Thyroid gland (tissue), 4 donors: ENCODE results near the gene GCSAM. TPM values are rescaled to one million over a fixed set of nuclear protein-coding genes. Genes with fewer than 3 reads are reported as not detected.

Experiments used
- DNase-seq, 2 donors: peaks; one replicate each; pipeline ENCODE4 v3.0.0-alpha.2; 2019
- H3K27ac ChIP-seq, 3 donors: fragments of 200-600 bp; sonication (generic); 1 replicate in 2 of 3; 2 replicates in 1 of 3; pipeline ENCODE4 v1.5.1; 2016 to 2019; ENCODE audit warnings: mild to moderate bottlenecking in 1 of 3, moderate library complexity in 1 of 3
- H3K27me3 ChIP-seq: fragments of 200-600 bp; sonication (generic); one replicate; pipeline ENCODE4 v1.5.1; 2019
- H3K36me3 ChIP-seq, 2 donors: fragments of 200-600 bp; sonication (generic); one replicate each; pipeline ENCODE4 v1.5.1; 2016 to 2019
- H3K4me1 ChIP-seq, 2 donors: fragments of 200-600 bp; sonication (generic); one replicate each; pipeline ENCODE4 v1.5.1; 2017 to 2019
- H3K4me3 ChIP-seq, 3 donors: fragments of 200-600 bp; sonication (generic); replicated peaks in 1 of 3; 1 replicate in 2 of 3; 2 replicates in 1 of 3; pipeline ENCODE4 v1.5.1; 2016; ENCODE audit warnings: mild to moderate bottlenecking in 1 of 3
- H3K9me3 ChIP-seq: fragments of 200-600 bp; sonication (generic); one replicate; pipeline ENCODE4 v1.5.1; 2017
- CTCF ChIP-seq, 6 experiments: fragments of 200-600 bp in 3 of 6; fragments of 450-650 bp in 3 of 6; sonication (generic) in 3 of 6; IDR thresholded peaks; one replicate each; pipeline ENCODE4 v1.5.1; 2016 to 2019; ENCODE audit warnings: antibody characterized with exemption in 6 of 6, mild to moderate bottlenecking in 2 of 6, inconsistent platforms in 1 of 6, moderate library complexity in 1 of 6
- POLR2A ChIP-seq, 2 donors: fragments of 450-650 bp; IDR thresholded peaks; one replicate each; pipeline ENCODE4 v1.6.1; 2017; ENCODE audit warnings: antibody characterized with exemption in 2 of 2, mild to moderate bottlenecking in 2 of 2, moderate library complexity in 1 of 2
- WGBS, 2 donors: methylation state at CpG; one replicate each; pipeline ENCODE4 v1.1.5; 2017; 5-methylcytosine and 5-hydroxymethylcytosine counted together
- intact Hi-C: fragments of 100-400 bp; cut with DNase I; formaldehyde crosslinking; loops from one replicate; pipeline ENCODE4 v1.15.1; 2023
- total RNA-seq, 4 donors: library from RNA; depleted of rRNA; stranded (reverse); fragments of >200 nt; gene quantifications; one replicate each; pipeline ENCODE4 v1.2.3, GENCODE V29; 2016

Gene GCSAM
- total RNA-seq, 4 donors from 2014 or later: 0.33 to 0.40 TPM; not detected in 2

DNA sequence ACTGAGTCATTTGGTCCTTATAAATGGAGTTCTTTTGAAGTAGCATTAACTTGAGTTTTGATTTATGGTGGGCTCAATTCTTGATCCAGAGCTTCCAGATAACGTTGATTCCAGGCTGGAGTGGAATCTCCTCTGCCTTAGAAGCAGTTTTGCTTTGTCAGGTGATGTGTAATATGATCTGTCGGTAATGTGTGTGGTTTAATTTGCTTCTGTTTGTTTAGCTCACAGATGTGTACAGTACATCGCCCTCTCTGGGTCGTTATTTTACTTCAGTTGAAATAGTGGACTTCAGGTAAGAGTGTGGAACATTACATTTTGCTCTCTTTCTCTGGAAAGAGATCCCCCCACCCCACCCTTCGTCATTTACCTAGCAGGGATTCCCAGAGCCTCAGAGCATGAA lies 23.7 kb downstream of the GCSAM start:
- intact Hi-C loops: no loop called here
- TF ChIP-seq CTCF (IDR thresholded peaks at IDR 0.05): no peak
- no peak for TF ChIP-seq POLR2A (IDR thresholded peaks at IDR 0.05)
- 48 to 59% methylated on average over 5 of the region's 5 CpGs for WGBS, 2 donors
- DNase-seq: no peak
- no peaks in the 10 kb centered on the region for H3K36me3 ChIP-seq
- peaks cover 0 to 14% of the 10 kb centered on the region in 2 donors for H3K4me1 ChIP-seq
- no peaks in the 10 kb centered on the region for H3K27me3 ChIP-seq
- peak overlapping the region in 1 of 3 donors; percentile 2 for H3K27ac ChIP-seq
- no peaks in the 10 kb centered on the region for H3K9me3 ChIP-seq
- no peak overlapping the region for H3K4me3 ChIP-seq

GRCh38 chr3:112104774-112105173 lies 28.3 kb downstream of the GCSAM start:
- no peaks in the 10 kb centered on the region for H3K9me3 ChIP-seq
- no peak for DNase-seq
- H3K36me3 ChIP-seq: peaks cover 0 to 14% of the 10 kb centered on the region in 2 donors
- WGBS, 2 donors: 62 to 72% methylated on average over 2 of the region's 2 CpGs
- peaks cover 0 to 14% of the 10 kb centered on the region in 2 donors for H3K4me1 ChIP-seq
- no peaks in the 10 kb centered on the region for H3K27me3 ChIP-seq
- no peak overlapping the region for H3K4me3 ChIP-seq
- no peak for TF ChIP-seq POLR2A (IDR thresholded peaks at IDR 0.05)
- no peak for TF ChIP-seq CTCF (IDR thresholded peaks at IDR 0.05)
- no peak overlapping the region for H3K27ac ChIP-seq
- intact Hi-C loops: no loop called here

GRCh38 chr3:112101916-112102315 lies 31.1 kb downstream of the GCSAM start:
- Histone ChIP-seq H3K27me3 (no peaks in the 10 kb centered on the region), H3K4me1 (peaks cover 0 to 22% of the 10 kb centered on the region in 2 donors), H3K36me3 (peaks cover 0 to 14% of the 10 kb centered on the region in 2 donors), H3K9me3 (no peaks in the 10 kb centered on the region), H3K27ac (no peak overlapping the region), H3K4me3 (no peak overlapping the region)
- TF ChIP-seq CTCF (IDR thresholded peaks at IDR 0.05): no peak
- no peak for TF ChIP-seq POLR2A (IDR thresholded peaks at IDR 0.05)
- WGBS, 2 donors: 87 to 88% methylated on average over 2 of the region's 2 CpGs
- no peak for DNase-seq
- intact Hi-C loops: no loop called here

DNA sequence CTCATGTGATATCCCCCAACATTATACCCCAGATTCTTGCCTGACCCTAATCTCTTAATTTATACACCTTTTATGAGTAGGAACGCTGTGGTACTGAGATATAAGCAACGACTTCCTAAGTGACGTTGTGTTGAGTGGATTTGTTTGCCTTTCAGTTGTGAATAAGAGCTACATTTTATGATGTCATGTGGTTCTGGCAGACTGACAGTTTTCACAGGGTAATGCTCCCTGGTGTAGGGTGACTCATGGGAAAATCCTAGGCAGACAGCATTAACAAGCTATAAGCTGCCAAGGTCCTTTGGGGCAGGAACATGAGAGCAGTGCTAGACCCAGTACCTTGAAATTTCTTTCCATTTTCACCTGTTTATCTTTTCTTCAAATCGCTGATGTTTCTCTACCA lies 35.7 kb downstream of the GCSAM start:
- intact Hi-C loops: no loop called here
- Histone ChIP-seq H3K36me3 (no peaks in the 10 kb centered on the region), H3K4me3 (no peak overlapping the region), H3K9me3 (no peaks in the 10 kb centered on the region), H3K27me3 (no peaks in the 10 kb centered on the region), H3K4me1 (peaks cover 10 to 19% of the 10 kb centered on the region in 2 donors), H3K27ac (no peak overlapping the region)
- no peak for TF ChIP-seq CTCF (IDR thresholded peaks at IDR 0.05)
- TF ChIP-seq POLR2A (IDR thresholded peaks at IDR 0.05): no peak
- WGBS, 2 donors: 45 to 55% methylated on average over 4 of the region's 4 CpGs
- DNase-seq: peak in 1 of 2 donors; percentile 31

GRCh38 chr3:112096176-112096575 lies 36.9 kb downstream of the GCSAM start:
- no peaks in the 10 kb centered on the region for H3K27me3 ChIP-seq
- 81 to 84% methylated on average over 2 of the region's 2 CpGs for WGBS, 2 donors
- intact Hi-C loops: no loop called here

More at GRCh38 chr3:112096176-112096575, 36.9 kb downstream of the GCSAM start:
- Histone ChIP-seq H3K4me3 (no peak overlapping the region), H3K27ac (no peak overlapping the region), H3K4me1 (peaks cover 19 to 31% of the 10 kb centered on the region in 2 donors), H3K9me3 (no peaks in the 10 kb centered on the region), H3K36me3 (no peaks in the 10 kb centered on the region)
- no peak for TF ChIP-seq POLR2A (IDR thresholded peaks at IDR 0.05)
- TF ChIP-seq CTCF (IDR thresholded peaks at IDR 0.05): no peak
- no peak for DNase-seq
